ENCODE data around the gene DYNLT4. TPM values are rescaled to one million over a fixed set of nuclear protein-coding genes. Genes with fewer than 3 reads are reported as not detected.

DYNLT4 gene
- total and polyA plus RNA-seq, 2 donors (not counting 3 experiments of a cell fraction or from before 2014, with no cell fraction given), result 0.46 to 0.62 TPM

GRCh38 chr1:44760876-44761275 is 46.3 kb downstream of the DYNLT4 start:
- Histone ChIP-seq H3K4me2 (ENCODE audit: insufficient read depth, low read length) (no peak overlapping the region), H3K9ac (replicated peaks; ENCODE audit: extremely low read depth, insufficient read depth, low read length) (no peak overlapping the region), H2AFZ (ENCODE audit: low read depth, low read length) (no peak overlapping the region), H3K27me3 (ENCODE audit: control insufficient read depth in 2 of 2, insufficient read depth in 2 of 2, low read length in 2 of 2) (no peaks in the 10 kb centered on the region), H3K27ac (ENCODE audit: insufficient read depth, low read depth, low read length) (no peak overlapping the region), H3K4me3 (replicated peaks in 1 of 3; ENCODE audit: insufficient read depth in 1 of 3, low read depth in 1 of 3, low read length in 3 of 3) (no peak overlapping the region), H3K9me1 (replicated peaks; ENCODE audit: control insufficient read depth, extremely low read depth, insufficient read depth, low read length) (no peaks in the 10 kb centered on the region), H3K79me2 (ENCODE audit: control insufficient read depth, insufficient read depth, low read length) (no peaks in the 10 kb centered on the region), H4K20me1 (replicated peaks; ENCODE audit: control insufficient read depth, extremely low read depth, insufficient read depth, low read length) (no peaks in the 10 kb centered on the region), H3K36me3 (ENCODE audit: control insufficient read depth in 2 of 2, extremely low read depth in 1 of 2, insufficient read depth in 2 of 2, low read length in 2 of 2) (peaks cover 18 to 22% of the 10 kb centered on the region in 2 experiments), H3K4me1 (ENCODE audit: control insufficient read depth, extremely low read depth, insufficient read depth, low read length) (peaks cover 12% of the 10 kb centered on the region), H3K9me3 (replicated peaks; ENCODE audit: control insufficient read depth, insufficient read depth, low read length) (no peaks in the 10 kb centered on the region)
- TF ChIP-seq JUN (IDR thresholded peaks at IDR 0.05; ENCODE audit: borderline replicate concordance, insufficient read depth, insufficient read length, low read depth) (no peak), MAX (IDR thresholded peaks at IDR 0.05; ENCODE audit: insufficient read depth, insufficient read length) (no peak), EZH2 (IDR thresholded peaks at IDR 0.05; ENCODE audit: borderline replicate concordance, low read depth, low read length, severe bottlenecking) (no peak), GATA2 (IDR thresholded peaks at IDR 0.05; ENCODE audit: insufficient read depth, insufficient read length, low read depth, low read length) (no peak), POLR2A (IDR thresholded peaks at IDR 0.05; ENCODE audit: low read depth, low read length) (no peak), MYC (IDR thresholded peaks at IDR 0.05; ENCODE audit: low read depth, low read length) (no peak), CTCF (IDR thresholded peaks at IDR 0.05; ENCODE audit: extremely low read depth in 1 of 2, insufficient read depth in 1 of 2, low read depth in 1 of 2, low read length in 2 of 2) (no peak)
- FAIRE-seq (no peak), DNase-seq (ENCODE audit: low read depth, low spot score) (no peak)
- ChIA-PET CTCF (no interaction called here), POLR2A (no interaction called here)
- intact Hi-C loops (cut with micrococcal nuclease), result no loop called here
- dilution Hi-C loops (cut with MboI; ENCODE audit: extremely low pct_ligation_motif_present, low sequenced_read_pairs), result no loop called here
- BruUV-seq (replicated peaks), result no TSS peak
